ENCODE results near the gene KCNE1.
"Not testable (repeated sequence)": the region's sequence is repeated elsewhere in the genome, so short reads cannot be mapped to it uniquely, and the experiment has no call there.

GRCh38 chr21:34405686-34406085 is 106.3 kb downstream of the KCNE1 start:
- not testable (repeated sequence) for TF ChIP-seq CTCF (IDR thresholded peaks at IDR 0.05; ENCODE audit: poor library complexity); EZH2 (IDR thresholded peaks at IDR 0.05; ENCODE audit: borderline replicate concordance); EZH2phosphoT487 (IDR thresholded peaks at IDR 0.05; ENCODE audit: low read depth, severe bottlenecking, unreplicated experiment)

All from hepatocyte (in vitro differentiated cells).